Neuronal stem cell (in vitro differentiated cells): Measurements from ENCODE around the gene TEAD4.

Source experiments
- DNase-seq: peaks from one replicate; pipeline ENCODE4 v3.0.0-alpha.2; 2013; ENCODE audit warnings: low spot score
- H2AFZ ChIP-seq: one replicate; pipeline ENCODE4 v1.6.1; 2013; ENCODE audit warnings: mild to moderate bottlenecking, low read length, inconsistent platforms
- H2AK5ac ChIP-seq: 2 replicates; pipeline ENCODE4 v1.6.1; 2013; ENCODE audit warnings: low read depth, mild to moderate bottlenecking, inconsistent platforms, low read length, moderate library complexity, mixed read lengths
- H2BK120ac ChIP-seq: 2 replicates; pipeline ENCODE4 v1.6.1; 2013; ENCODE audit warnings: low read depth, mild to moderate bottlenecking, inconsistent platforms, low read length, moderate library complexity, mixed read lengths
- H2BK12ac ChIP-seq: one replicate; pipeline ENCODE4 v1.6.1; 2013; ENCODE audit warnings: low read length, inconsistent platforms
- H2BK15ac ChIP-seq: 2 replicates; pipeline ENCODE4 v1.6.1; 2013; ENCODE audit warnings: mild to moderate bottlenecking, low read length, inconsistent platforms, mixed read lengths
- H2BK5ac ChIP-seq: one replicate; pipeline ENCODE4 v1.6.1; 2013; ENCODE audit warnings: inconsistent platforms, mild to moderate bottlenecking, low read length, moderate library complexity
- H3K14ac ChIP-seq: one replicate; pipeline ENCODE4 v1.6.1; 2013; ENCODE audit warnings: low read length, inconsistent platforms
- H3K18ac ChIP-seq: 2 replicates; pipeline ENCODE4 v1.6.1; 2013; ENCODE audit warnings: low read length, inconsistent platforms
- H3K23ac ChIP-seq: 2 replicates; pipeline ENCODE4 v1.6.1; 2013; ENCODE audit warnings: low read depth, mild to moderate bottlenecking, mixed read lengths, low read length, inconsistent platforms; ENCODE audit not compliant: poor library complexity
- H3K27ac ChIP-seq: replicated peaks from 3 replicates; pipeline ENCODE4 v1.5.1; 2013; ENCODE audit warnings: low read length, inconsistent platforms
- H3K27me3 ChIP-seq, 3 experiments: 2 replicates each; pipeline ENCODE4 v1.6.1; 2013; ENCODE audit warnings: low read length in 3 of 3, mild to moderate bottlenecking in 2 of 3, inconsistent platforms in 1 of 3, low read depth in 1 of 3, mixed read lengths in 1 of 3, moderate library complexity in 1 of 3; ENCODE audit not compliant: control insufficient read depth in 3 of 3, insufficient read depth in 3 of 3
- H3K36me3 ChIP-seq, 2 donors: replicated peaks in 1 of 2; 2 replicates each; pipeline ENCODE4 v1.6.1; 2013; ENCODE audit warnings: low read length in 2 of 2; ENCODE audit not compliant: control insufficient read depth in 2 of 2, insufficient read depth in 2 of 2
- H3K4ac ChIP-seq: 2 replicates; pipeline ENCODE4 v1.6.1; 2013; ENCODE audit warnings: inconsistent platforms, mild to moderate bottlenecking, low read length, moderate library complexity
- H3K4me1 ChIP-seq, 2 donors: 1 replicate in 1 of 2; 2 replicates in 1 of 2; pipeline ENCODE4 v1.6.1; 2013; ENCODE audit warnings: low read length in 2 of 2, low read depth in 1 of 2; ENCODE audit not compliant: control insufficient read depth in 2 of 2, insufficient read depth in 1 of 2
- H3K4me2 ChIP-seq: one replicate; pipeline ENCODE4 v1.6.1; 2013; ENCODE audit warnings: mild to moderate bottlenecking, low read length, inconsistent platforms; ENCODE audit not compliant: insufficient read depth, poor library complexity, severe bottlenecking
- H3K4me3 ChIP-seq, 2 donors: 2 replicates each; pipeline ENCODE4 v1.5.1; 2013; ENCODE audit warnings: low read length in 2 of 2, mild to moderate bottlenecking in 2 of 2, inconsistent platforms in 1 of 2, moderate library complexity in 1 of 2
- H3K79me1 ChIP-seq: one replicate; pipeline ENCODE4 v1.6.1; 2013; ENCODE audit warnings: low read depth, mild to moderate bottlenecking, inconsistent platforms, low read length, moderate library complexity
- H3K9ac ChIP-seq: one replicate; pipeline ENCODE4 v1.6.1; 2013; ENCODE audit warnings: mild to moderate bottlenecking, low read depth, low read length, inconsistent platforms; ENCODE audit not compliant: poor library complexity
- H3K9me3 ChIP-seq, 2 donors: replicated peaks in 1 of 2; 2 replicates each; pipeline versions ENCODE3 to v1.6.1; 2013; ENCODE audit warnings: low read length in 2 of 2, mild to moderate bottlenecking in 2 of 2, inconsistent platforms in 1 of 2, low read depth in 1 of 2, mixed read lengths in 1 of 2, moderate library complexity in 1 of 2; ENCODE audit not compliant: control insufficient read depth in 2 of 2, insufficient read depth in 1 of 2
- H4K8ac ChIP-seq: one replicate; pipeline ENCODE4 v1.6.1; 2013; ENCODE audit warnings: low read depth, mild to moderate bottlenecking, inconsistent platforms, low read length, moderate library complexity
- H4K91ac ChIP-seq: one replicate; pipeline ENCODE4 v1.6.1; 2013; ENCODE audit warnings: low read length, low read depth, mild to moderate bottlenecking, inconsistent platforms; ENCODE audit not compliant: poor library complexity
- WGBS, 2 donors: extraction: QIAGEN DNeasy Blood & Tissue Kit; methylation state at CpG; one replicate each; pipeline ENCODE4 v1.1.7; 2013; ENCODE audit warnings: missing lambda C conversion rate in 2 of 2, mixed read lengths in 1 of 2; ENCODE audit not compliant: insufficient read length in 2 of 2, insufficient replicate concordance in 1 of 2; ENCODE audit errors: extremely low coverage in 2 of 2; 5-methylcytosine and 5-hydroxymethylcytosine counted together

TEAD4 gene

GRCh38 chr12:3075315-3075714, 116.1 kb downstream of the TEAD4 start:
- no peak overlapping the region for H3K4ac ChIP-seq
- H2BK15ac ChIP-seq = no peak overlapping the region
- H3K36me3 ChIP-seq = no peaks in the 10 kb centered on the region
- H3K14ac ChIP-seq = no peak overlapping the region
- H4K8ac ChIP-seq = no peak overlapping the region
- DNase-seq = no peak
- peaks cover 2% of the 10 kb centered on the region for H3K79me1 ChIP-seq
- no peak overlapping the region for H2BK120ac ChIP-seq
- no peak overlapping the region for H3K4me3 ChIP-seq
- H2BK5ac ChIP-seq = no peak overlapping the region
- H3K9me3 ChIP-seq = no peaks in the 10 kb centered on the region
- no peak overlapping the region for H3K23ac ChIP-seq
- H2BK12ac ChIP-seq = no peak overlapping the region
- H3K4me1 ChIP-seq = peaks cover 3 to 8% of the 10 kb centered on the region in 2 donors
- no peak overlapping the region for H3K18ac ChIP-seq
- H2AK5ac ChIP-seq = no peak overlapping the region
- WGBS, 2 donors = no CpG with 5 or more reads among the region's 6 CpGs
- no peak overlapping the region for H3K4me2 ChIP-seq
- H4K91ac ChIP-seq = no peak overlapping the region
- H3K27me3 ChIP-seq = peaks cover 0 to 13% (median 4%) of the 10 kb centered on the region in 3 experiments
- no peak overlapping the region for H3K9ac ChIP-seq
- H2AFZ ChIP-seq = no peak overlapping the region
- no peak overlapping the region for H3K27ac ChIP-seq

GRCh38 chr12:3076730-3077571, 117.8 kb downstream of the TEAD4 start, which contains the start of gene TSPAN9:
TSS of gene TSPAN9 (plus strand) at chr12:3077379. CDS start at chr12:3201194, 123,815 bp downstream.
- H4K91ac ChIP-seq = no peak within 1 kb of the TSS
- H3K4me1 ChIP-seq = peaks cover 3 to 6% of the 10 kb centered on the region in 2 donors
- no peaks in the 10 kb centered on the region for H3K36me3 ChIP-seq
- peak within 1 kb of the TSS; percentile 83 for H3K23ac ChIP-seq
- DNase-seq = peak; percentile 71
- peak within 1 kb of the TSS; percentile 13 for H3K4ac ChIP-seq
- H3K27ac ChIP-seq = no peak within 1 kb of the TSS
- H4K8ac ChIP-seq = no peak within 1 kb of the TSS
- H3K79me1 ChIP-seq = peaks cover 2% of the 10 kb centered on the region
- H3K4me2 ChIP-seq = peak within 1 kb of the TSS; percentile 93
- no peak within 1 kb of the TSS for H2BK120ac ChIP-seq
- H2AK5ac ChIP-seq = peak within 1 kb of the TSS; percentile 70
- peak within 1 kb of the TSS; percentile 89 for H3K9ac ChIP-seq
- peaks cover 0 to 10% (median 4%) of the 10 kb centered on the region in 3 experiments for H3K27me3 ChIP-seq
- H3K14ac ChIP-seq = peak within 1 kb of the TSS; percentile 96
- H2AFZ ChIP-seq = peak within 1 kb of the TSS; percentile 98
- no CpG with 5 or more reads among the region's 95 CpGs for WGBS, 2 donors
- no peak within 1 kb of the TSS for H2BK12ac ChIP-seq
- H2BK5ac ChIP-seq = peak within 1 kb of the TSS; percentile 87
- no peaks in the 10 kb centered on the region for H3K9me3 ChIP-seq
- peak within 1 kb of the TSS; percentile 59 to 91 for H3K4me3 ChIP-seq
- H3K18ac ChIP-seq = peak within 1 kb of the TSS; percentile 94
- peak within 1 kb of the TSS; percentile 69 for H2BK15ac ChIP-seq

- no peaks in the 10 kb centered on the region for H3K9me3 ChIP-seq
- DNase-seq = no peak
Measured at GRCh38 chr12:3077572-3078081, 118.4 kb downstream of the TEAD4 start.

More at GRCh38 chr12:3077572-3078081, 118.4 kb downstream of the TEAD4 start:
- Histone ChIP-seq H3K4me3 (peak overlapping the region; percentile 59 to 91), H3K36me3 (no peaks in the 10 kb centered on the region), H3K4me2 (peak overlapping the region; percentile 75), H2BK15ac (peak overlapping the region; percentile 69), H2AFZ (peak overlapping the region; percentile 98), H3K4ac (peak overlapping the region; percentile 13), H2BK5ac (no peak overlapping the region), H3K79me1 (peaks cover 2% of the 10 kb centered on the region), H3K9ac (peak overlapping the region; percentile 64), H2BK12ac (no peak overlapping the region), H2BK120ac (no peak overlapping the region), H3K27me3 (peaks cover 0 to 10% (median 4%) of the 10 kb centered on the region in 3 experiments), H3K4me1 (peaks cover 4 to 6% of the 10 kb centered on the region in 2 donors), H3K27ac (no peak overlapping the region), H3K18ac (peak overlapping the region; percentile 88), H3K23ac (no peak overlapping the region), H3K14ac (no peak overlapping the region), H4K8ac (no peak overlapping the region), H2AK5ac (peak overlapping the region; percentile 48), H4K91ac (no peak overlapping the region)
- no CpG with 5 or more reads among the region's 32 CpGs for WGBS, 2 donors
